Cardiac fibroblast (primary cell): ENCODE measurements around the gene IPO4.

Experiments
- DNase-seq, 2 donors: peaks; one replicate each; pipeline versions ENCODE4 v3.0.0 to v3.0.0-alpha.2; 2010; ENCODE audit warnings: low read depth in 2 of 2
- H3K4me3 ChIP-seq, 2 donors: replicated peaks in 1 of 2; 1 replicate in 1 of 2; 2 replicates in 1 of 2; pipeline ENCODE4 v1.5.1; 2011; ENCODE audit warnings: low read depth in 2 of 2, low read length in 2 of 2, mild to moderate bottlenecking in 2 of 2, moderate library complexity in 1 of 2
- TF ChIP-seq, protein P1 (sequence below): IDR thresholded peaks from one replicate; pipeline ENCODE4 v1.5.1; 2011; ENCODE audit warnings: low read depth, mild to moderate bottlenecking, low read length, inconsistent platforms

IPO4 gene

DNA sequence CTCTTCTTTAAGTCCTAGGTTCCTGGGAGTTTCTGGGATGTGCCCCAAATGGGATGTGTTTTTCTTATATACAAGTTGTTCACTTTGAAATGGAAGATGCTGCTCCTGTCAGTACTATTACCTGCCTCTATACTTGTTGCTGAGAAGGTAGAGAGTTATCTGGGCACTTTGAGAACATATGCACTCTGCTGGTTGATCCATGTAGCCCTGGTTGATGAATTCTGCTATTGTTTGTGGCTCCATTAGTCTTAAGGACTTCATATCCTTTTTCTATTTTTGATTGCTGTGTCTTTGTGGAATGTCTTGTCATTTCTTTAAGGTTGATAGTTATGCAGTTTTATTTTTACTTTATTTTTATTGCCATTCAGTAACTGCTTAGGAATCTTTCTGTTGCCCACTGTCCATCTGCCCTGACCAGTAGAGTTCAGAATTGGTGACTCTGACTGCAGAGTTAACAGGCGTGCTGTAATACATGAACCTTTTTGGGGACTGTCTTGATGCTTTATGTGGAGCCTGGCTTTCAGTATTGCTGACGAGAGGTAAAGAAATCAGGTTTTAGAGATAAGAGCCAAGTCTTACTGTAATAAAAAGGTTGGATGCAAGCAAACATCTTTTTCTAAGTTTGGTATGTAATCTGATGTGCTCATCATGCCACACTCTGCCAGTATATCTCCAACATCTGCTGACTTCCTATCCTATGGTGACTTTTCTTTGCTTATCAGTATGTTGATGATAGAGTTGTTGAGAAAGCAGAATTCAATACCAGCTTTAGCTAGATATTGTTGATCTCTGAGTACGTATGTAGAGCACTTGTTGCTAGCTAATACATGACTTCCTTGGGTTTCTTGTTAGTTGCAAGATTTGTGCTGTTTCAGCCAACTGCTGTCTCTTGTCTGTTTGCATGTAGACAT, 45.7 kb upstream of the IPO4 start:
- TF ChIP-seq, protein P1, sequence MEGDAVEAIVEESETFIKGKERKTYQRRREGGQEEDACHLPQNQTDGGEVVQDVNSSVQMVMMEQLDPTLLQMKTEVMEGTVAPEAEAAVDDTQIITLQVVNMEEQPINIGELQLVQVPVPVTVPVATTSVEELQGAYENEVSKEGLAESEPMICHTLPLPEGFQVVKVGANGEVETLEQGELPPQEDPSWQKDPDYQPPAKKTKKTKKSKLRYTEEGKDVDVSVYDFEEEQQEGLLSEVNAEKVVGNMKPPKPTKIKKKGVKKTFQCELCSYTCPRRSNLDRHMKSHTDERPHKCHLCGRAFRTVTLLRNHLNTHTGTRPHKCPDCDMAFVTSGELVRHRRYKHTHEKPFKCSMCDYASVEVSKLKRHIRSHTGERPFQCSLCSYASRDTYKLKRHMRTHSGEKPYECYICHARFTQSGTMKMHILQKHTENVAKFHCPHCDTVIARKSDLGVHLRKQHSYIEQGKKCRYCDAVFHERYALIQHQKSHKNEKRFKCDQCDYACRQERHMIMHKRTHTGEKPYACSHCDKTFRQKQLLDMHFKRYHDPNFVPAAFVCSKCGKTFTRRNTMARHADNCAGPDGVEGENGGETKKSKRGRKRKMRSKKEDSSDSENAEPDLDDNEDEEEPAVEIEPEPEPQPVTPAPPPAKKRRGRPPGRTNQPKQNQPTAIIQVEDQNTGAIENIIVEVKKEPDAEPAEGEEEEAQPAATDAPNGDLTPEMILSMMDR = no peak
- H3K4me3 ChIP-seq = no peak overlapping the region
- DNase-seq = no peak

GRCh38 chr14:24233538-24233866, 44.9 kb upstream of the IPO4 start:
- TF ChIP-seq, protein P1 = no peak
- peak overlapping the region; percentile 80 to 85 for H3K4me3 ChIP-seq
- no peak for DNase-seq

- TF ChIP-seq, protein P1 = no peak
- peak in 1 of 2 donors; percentile 17 for DNase-seq
- H3K4me3 ChIP-seq = peak within 1 kb of the TSS; percentile 80 to 85
These were observed 44.3 kb upstream of the IPO4 start, which contains the start of gene GMPR2 for GRCh38 chr14:24232645-24233537. TSS of gene GMPR2 (plus strand) at chr14:24232929. CDS start at chr14:24233254, 325 bp downstream.

- H3K4me3 ChIP-seq = peak within 1 kb of the TSS; percentile 80 to 85
- TF ChIP-seq, protein P1 = no peak
- peak; percentile 97 to 99 for DNase-seq
These were observed 43.6 kb upstream of the IPO4 start, which contains the start of gene NEDD8 for GRCh38 chr14:24232121-24232644. TSS of gene NEDD8 (minus strand) at chr14:24232367. CDS start at chr14:24232267, 100 bp downstream.

- TF ChIP-seq, protein P1 = no peak
- peak overlapping the region; percentile 80 to 85 for H3K4me3 ChIP-seq
- DNase-seq = no peak
These were observed 42.9 kb upstream of the IPO4 start for GRCh38 chr14:24231263-24232120.

DNA sequence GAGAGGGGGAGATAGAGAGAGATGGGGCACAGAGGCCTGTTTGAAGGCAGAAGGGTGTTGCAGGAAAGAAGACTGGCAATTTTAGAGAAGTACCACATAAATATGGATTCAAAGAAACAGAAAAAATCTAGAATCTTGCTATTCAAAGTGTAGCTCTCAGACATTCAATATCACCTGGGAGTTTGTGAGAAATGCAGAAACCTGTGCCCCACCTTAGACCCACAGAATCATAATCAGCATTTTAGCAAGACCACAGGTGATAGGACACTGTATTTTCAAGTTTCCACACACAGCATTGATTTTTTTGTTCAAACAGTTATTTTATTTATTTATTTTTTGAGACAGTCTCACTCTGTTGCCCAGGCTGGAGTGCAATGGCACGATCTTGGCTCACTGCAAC, 40.3 kb upstream of the IPO4 start:
- no peak for DNase-seq
- TF ChIP-seq, protein P1 = no peak
- H3K4me3 ChIP-seq = no peak overlapping the region
